ENCODE measurements around the gene RNF135. TPM values are rescaled to one million over a fixed set of nuclear protein-coding genes. Genes with fewer than 3 reads are reported as not detected.
"Not testable (repeated sequence)": the region's sequence is repeated elsewhere in the genome, so short reads cannot be mapped to it uniquely, and the experiment has no call there.

The RNF135 gene
- total RNA-seq, 1 experiment from 2014 or later = 24.4 TPM

- no peak for DNase-seq (ENCODE audit: low spot score)
Measured at GRCh38 chr17:30954046-30954830, 16.6 kb upstream of the RNF135 start.

- DNase-seq (ENCODE audit: low spot score) = no peak
Measured at GRCh38 chr17:30956764-30957374, 14.0 kb upstream of the RNF135 start.

- no peak for DNase-seq (ENCODE audit: low spot score)
Measured at GRCh38 chr17:30957741-30958140, 13.1 kb upstream of the RNF135 start.

- DNase-seq (ENCODE audit: low spot score) = no peak
Measured at GRCh38 chr17:30958187-30958586, 12.7 kb upstream of the RNF135 start.

GRCh38 chr17:30961209-30962188, 9.3 kb upstream of the RNF135 start:
- DNase-seq (ENCODE audit: low spot score) = peak; percentile 35

- not testable (repeated sequence) for DNase-seq (ENCODE audit: low spot score)
Measured at GRCh38 chr17:30964312-30964711, 6.5 kb upstream of the RNF135 start.

- DNase-seq (ENCODE audit: low spot score) = peak; percentile 46
Measured at GRCh38 chr17:30964876-30965275, 6.0 kb upstream of the RNF135 start.

- DNase-seq (ENCODE audit: low spot score) = no peak
Measured at GRCh38 chr17:30965686-30966085, 5.2 kb upstream of the RNF135 start.

GRCh38 chr17:30967911-30968310, 2.9 kb upstream of the RNF135 start:
- not testable (repeated sequence) for DNase-seq (ENCODE audit: low spot score)

GRCh38 chr17:30969989-30970830, 629 bp upstream of the RNF135 start:
- DNase-seq (ENCODE audit: low spot score) = no peak

- DNase-seq (ENCODE audit: low spot score) = no peak
Measured at GRCh38 chr17:30975042-30975820, 4.4 kb downstream of the RNF135 start.

- DNase-seq (ENCODE audit: low spot score) = not testable (repeated sequence)
Measured at GRCh38 chr17:30979919-30980318, 9.1 kb downstream of the RNF135 start.

GRCh38 chr17:30981531-30982519, 11.0 kb downstream of the RNF135 start:
- DNase-seq (ENCODE audit: low spot score) = no peak

GRCh38 chr17:30982855-30983254, 12.0 kb downstream of the RNF135 start:
- DNase-seq (ENCODE audit: low spot score) = no peak

- no peak for DNase-seq (ENCODE audit: low spot score)
Measured at GRCh38 chr17:30990458-30990857, 19.6 kb downstream of the RNF135 start.

- no peak for DNase-seq (ENCODE audit: low spot score)
Measured at GRCh38 chr17:30992551-30992950, 21.7 kb downstream of the RNF135 start.

- DNase-seq (ENCODE audit: low spot score) = no peak
Measured at GRCh38 chr17:30995347-30995746, 24.5 kb downstream of the RNF135 start.

- DNase-seq (ENCODE audit: low spot score) = no peak
Measured at GRCh38 chr17:30996486-30996885, 25.6 kb downstream of the RNF135 start.

GRCh38 chr17:30997270-30997669, 26.4 kb downstream of the RNF135 start:
- DNase-seq (ENCODE audit: low spot score) = no peak
